ENCODE data around the gene BCL7C.

The BCL7C gene

GRCh38 chr16:30903596-30903995 lies 9.7 kb upstream of the BCL7C start:
- Histone ChIP-seq H3K4me3 (IDR thresholded peaks at IDR 0.05; ENCODE audit: insufficient read depth, low read depth, low read length) (no peak overlapping the region), H3K79me2 (ENCODE audit: insufficient read depth, low read depth) (no peaks in the 10 kb centered on the region), H4K20me1 (ENCODE audit: insufficient read depth) (no peaks in the 10 kb centered on the region), H3K4me2 (no peak overlapping the region), H3K36me3 (ENCODE audit: insufficient read depth) (no peaks in the 10 kb centered on the region), H3K4me1 (ENCODE audit: low read depth, poor library complexity, severe bottlenecking) (peaks cover 18% of the 10 kb centered on the region), H3K9ac (no peak overlapping the region), H3K27me3 (ENCODE audit: insufficient read depth, low read depth) (no peaks in the 10 kb centered on the region), H3K27ac (no peak overlapping the region), H2AFZ (ENCODE audit: low read depth) (peak overlapping the region; percentile 63)
- TF ChIP-seq CTCF (conservative IDR thresholded peaks at IDR 0.05; ENCODE audit: low read depth, low read length) = no peak

- H3K4me1 ChIP-seq (ENCODE audit: low read depth, poor library complexity, severe bottlenecking) = peaks cover 18% of the 10 kb centered on the region
- no peaks in the 10 kb centered on the region for H3K27me3 ChIP-seq (ENCODE audit: insufficient read depth, low read depth)
- H3K4me3 ChIP-seq (IDR thresholded peaks at IDR 0.05; ENCODE audit: insufficient read depth, low read depth, low read length) = no peak overlapping the region
- H3K4me2 ChIP-seq = no peak overlapping the region
- H4K20me1 ChIP-seq (ENCODE audit: insufficient read depth) = no peaks in the 10 kb centered on the region
- H3K79me2 ChIP-seq (ENCODE audit: insufficient read depth, low read depth) = no peaks in the 10 kb centered on the region
- H3K27ac ChIP-seq = no peak overlapping the region
- no peak overlapping the region for H3K9ac ChIP-seq
- no peak for TF ChIP-seq CTCF (conservative IDR thresholded peaks at IDR 0.05; ENCODE audit: low read depth, low read length)
- H2AFZ ChIP-seq (ENCODE audit: low read depth) = peak overlapping the region; percentile 96; the same call in 1 of the 2 replicates
- no peaks in the 10 kb centered on the region for H3K36me3 ChIP-seq (ENCODE audit: insufficient read depth)
Measured at GRCh38 chr16:30903002-30903401, 9.1 kb upstream of the BCL7C start.

- H2AFZ ChIP-seq (ENCODE audit: low read depth) = peak overlapping the region; percentile 98
Measured at GRCh38 chr16:30902029-30902972, 8.4 kb upstream of the BCL7C start.

More at GRCh38 chr16:30902029-30902972, 8.4 kb upstream of the BCL7C start:
- H3K9ac ChIP-seq = peak overlapping the region; percentile 55; the same call in 1 of the 2 replicates
- H3K79me2 ChIP-seq (ENCODE audit: insufficient read depth, low read depth) = no peaks in the 10 kb centered on the region
- no peak overlapping the region for H3K4me3 ChIP-seq (IDR thresholded peaks at IDR 0.05; ENCODE audit: insufficient read depth, low read depth, low read length)
- no peaks in the 10 kb centered on the region for H3K27me3 ChIP-seq (ENCODE audit: insufficient read depth, low read depth)
- TF ChIP-seq CTCF (conservative IDR thresholded peaks at IDR 0.05; ENCODE audit: low read depth, low read length) = no peak
- no peaks in the 10 kb centered on the region for H3K36me3 ChIP-seq (ENCODE audit: insufficient read depth)
- no peaks in the 10 kb centered on the region for H4K20me1 ChIP-seq (ENCODE audit: insufficient read depth)
- H3K4me2 ChIP-seq = peak overlapping the region; percentile 76
- H3K4me1 ChIP-seq (ENCODE audit: low read depth, poor library complexity, severe bottlenecking) = peaks cover 21% of the 10 kb centered on the region
- H3K27ac ChIP-seq = no peak overlapping the region
